Measurements from ENCODE around the gene LMCD1. TPM values are rescaled to one million over a fixed set of nuclear protein-coding genes. Genes with fewer than 3 reads are reported as not detected.

Gene LMCD1
- total and polyA plus RNA-seq, 2 of the 8 experiments (the other 6 are each of a cell fraction or from before 2014, with no cell fraction given) = 12.3 to 26.5 TPM

DNA sequence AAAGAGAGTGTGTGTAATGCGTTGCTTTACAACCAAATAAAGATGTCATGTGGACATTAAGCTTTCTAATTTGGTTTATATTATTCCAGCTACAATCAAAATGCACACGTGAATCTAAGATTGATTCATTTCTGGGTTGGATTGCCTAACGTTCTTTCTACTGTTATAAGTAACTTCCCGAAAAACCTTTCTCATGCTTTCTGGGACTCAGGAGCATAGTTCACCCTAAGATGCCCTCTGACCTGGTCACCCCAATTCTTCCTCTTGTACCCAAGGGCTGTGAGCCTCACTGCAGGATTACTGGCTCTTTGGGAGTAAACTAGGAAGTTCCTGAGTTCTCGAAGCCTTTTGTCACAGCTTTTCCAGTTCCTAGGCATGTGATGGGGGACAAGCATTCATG is 12.7 kb upstream of the LMCD1 start:
- Histone ChIP-seq H3K27me3 (replicated peaks in 1 of 4; ENCODE audit: control insufficient read depth in 3 of 4, extremely low read depth in 1 of 4, insufficient read depth in 3 of 4, low read length in 3 of 4) (no peaks in the 10 kb centered on the region), H3K4ac (replicated peaks; ENCODE audit: insufficient read length, low read depth, low read length) (no peak overlapping the region), H3K4me3 (ENCODE audit: extremely low read depth in 1 of 4, insufficient read depth in 2 of 4, low read depth in 3 of 4, low read length in 4 of 4) (no peak overlapping the region), H4K20me1 (replicated peaks in 1 of 2; ENCODE audit: control insufficient read depth in 1 of 2, insufficient read depth in 2 of 2, low read length in 2 of 2) (no peaks in the 10 kb centered on the region), H3K36me3 (ENCODE audit: control insufficient read depth in 2 of 4, insufficient read depth in 4 of 4, low read length in 3 of 4) (peaks cover 0 to 4% (median 0%) of the 10 kb centered on the region in 4 experiments; a peak in 1 of 8 replicates), H2BK12ac (ENCODE audit: low read depth, low read length) (no peak overlapping the region), H4K5ac (ENCODE audit: insufficient read length, low read depth, low read length) (no peak overlapping the region), H2BK15ac (ENCODE audit: low read length) (no peak overlapping the region), H2AK5ac (ENCODE audit: low read depth, low read length) (no peak overlapping the region), H2BK120ac (replicated peaks; ENCODE audit: low read depth, low read length) (no peak overlapping the region), H3K23me2 (ENCODE audit: low read depth, low read length) (no peaks in the 10 kb centered on the region; the same call in 1 of the 2 replicates), H3K23ac (ENCODE audit: insufficient read length) (no peak overlapping the region), H2BK20ac (ENCODE audit: low read length) (no peak overlapping the region), H3K9ac (replicated peaks in 1 of 4; ENCODE audit: extremely low read depth in 1 of 4, low read depth in 3 of 4, low read length in 3 of 4) (no peak overlapping the region), H4K8ac (ENCODE audit: extremely low read depth, insufficient read depth, low read length) (no peak overlapping the region), H3K4me1 (replicated peaks in 1 of 4; ENCODE audit: control insufficient read depth in 3 of 4, insufficient read depth in 4 of 4, low read length in 3 of 4) (peaks cover 0 to 3% (median 2%) of the 10 kb centered on the region in 4 experiments; a peak in 3 of 7 replicates), H3K79me1 (ENCODE audit: low read depth, low read length) (no peaks in the 10 kb centered on the region), H3K18ac (ENCODE audit: extremely low read depth, low read length) (no peak overlapping the region), H3K79me2 (ENCODE audit: control insufficient read depth in 1 of 2, insufficient read depth in 2 of 2, low read length in 2 of 2) (no peaks in the 10 kb centered on the region), H3K56ac (replicated peaks; ENCODE audit: insufficient read length, low read depth, low read length) (no peak overlapping the region), H4K91ac (replicated peaks; ENCODE audit: insufficient read length, low read length) (no peak overlapping the region), H3K14ac (ENCODE audit: insufficient read length) (no peak overlapping the region), H3K9me3 (ENCODE audit: insufficient read depth in 2 of 2, low read depth in 1 of 2, low read length in 1 of 2) (peaks cover 0 to 4% of the 10 kb centered on the region in 2 experiments; a peak in 1 of 4 replicates), H2BK5ac (ENCODE audit: low read depth, low read length) (no peak overlapping the region), H2AFZ (ENCODE audit: low read length) (no peak overlapping the region), H3K27ac (ENCODE audit: low read depth, low read length) (no peak overlapping the region), H3K4me2 (ENCODE audit: insufficient read depth in 1 of 2, low read depth in 2 of 2, low read length in 2 of 2) (no peak overlapping the region)
- DNase-seq (ENCODE audit: low read depth in 1 of 2, low spot score in 2 of 2) (no peak), FAIRE-seq (no peak)
- 82% methylated on average over 5 of the region's 5 CpGs; no CpG with 5 or more reads in 1 of the 2 experiments for WGBS, 2 experiments (ENCODE audit: extremely low coverage in 1 of 2, insufficient coverage in 1 of 2, insufficient read length in 1 of 2, insufficient replicate concordance in 2 of 2, low coverage in 1 of 2, low lambda C conversion rate in 2 of 2, missing lambda C conversion rate in 1 of 2)
- ChIA-PET CTCF (ENCODE audit: partially characterized antibody) (interaction anchor here (1.9 kb wide), 1 partner anchor 8 kb away, joined by 5 read pairs; no protein-coding TSS in a partner anchor), POLR2A (ENCODE audit: partially characterized antibody) (interaction anchor here (2.1 kb wide), 1 partner anchor 10 kb away, joined by 4 read pairs; no protein-coding TSS in a partner anchor)
- TF ChIP-seq SIRT6 (IDR thresholded peaks at IDR 0.05; ENCODE audit: low read length) (no peak), SIX5 (IDR thresholded peaks at IDR 0.05; ENCODE audit: low read depth, low read length) (no peak), CHD2 (IDR thresholded peaks at IDR 0.05; ENCODE audit: low read length) (no peak), BRCA1 (IDR thresholded peaks at IDR 0.05; ENCODE audit: low read depth, low read length) (no peak), EGR1 (IDR thresholded peaks at IDR 0.05; ENCODE audit: borderline replicate concordance, low read depth, low read length) (no peak), CBX5 (IDR thresholded peaks at IDR 0.05; ENCODE audit: low read depth, low read length) (no peak), KDM5A (IDR thresholded peaks at IDR 0.05; ENCODE audit: low read length) (no peak), TAF1 (IDR thresholded peaks at IDR 0.05; ENCODE audit: low read depth, low read length) (no peak), MAFK (IDR thresholded peaks at IDR 0.05; ENCODE audit: low read depth, low read length) (no peak), ZNF274 (IDR thresholded peaks at IDR 0.05; ENCODE audit: borderline replicate concordance, extremely low read depth, low read length) (no peak), RXRA (IDR thresholded peaks at IDR 0.05; ENCODE audit: insufficient read depth, low read depth, low read length) (no peak), CBX8 (IDR thresholded peaks at IDR 0.05; ENCODE audit: borderline replicate concordance, low read depth, low read length) (no peak), TEAD4 (IDR thresholded peaks at IDR 0.05; ENCODE audit: low read depth, low read length) (no peak), BACH1 (IDR thresholded peaks at IDR 0.05; ENCODE audit: low read length) (no peak), FOSL1 (IDR thresholded peaks at IDR 0.05; ENCODE audit: insufficient read depth, low read depth, low read length) (no peak), POLR2AphosphoS5 (IDR thresholded peaks at IDR 0.05; ENCODE audit: low read depth, low read length) (no peak)

Data from H1 (cell line).